Measurements from ENCODE around the gene RANBP3L. TPM values are rescaled to one million over a fixed set of nuclear protein-coding genes. Genes with fewer than 3 reads are reported as not detected.

The RANBP3L gene
- total RNA-seq, 2 donors from 2014 or later: 17.7 to 21.2 TPM

DNA sequence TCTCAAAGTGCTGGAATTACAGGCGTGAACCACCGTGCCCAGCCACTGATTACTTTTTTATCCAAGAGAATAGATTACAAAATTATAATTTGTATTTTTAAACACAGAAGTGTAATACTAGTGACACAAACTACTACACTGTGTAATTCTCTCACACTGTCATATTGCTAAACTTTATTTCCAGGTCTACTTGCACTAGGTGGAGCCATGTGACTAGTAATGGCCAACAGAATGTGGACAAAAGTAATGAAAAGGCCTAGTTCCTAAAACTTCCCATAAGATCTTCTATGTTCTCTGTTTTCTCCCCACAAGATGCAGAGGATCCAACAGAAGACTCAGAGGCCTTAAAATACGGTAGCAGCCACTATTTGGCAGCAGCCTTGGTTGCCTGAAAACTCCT is 87.3 kb downstream of the RANBP3L start:
- no peaks in the 10 kb centered on the region for H3K9me3 ChIP-seq
- H3K36me3 ChIP-seq: no peaks in the 10 kb centered on the region
- 87% methylated on average over 3 of the region's 3 CpGs for WGBS
- no peak overlapping the region for H3K27ac ChIP-seq
- DNase-seq (ENCODE audit: low spot score): no peak
- no peak for TF ChIP-seq POLR2A (IDR thresholded peaks at IDR 0.05)
- TF ChIP-seq, protein P1, sequence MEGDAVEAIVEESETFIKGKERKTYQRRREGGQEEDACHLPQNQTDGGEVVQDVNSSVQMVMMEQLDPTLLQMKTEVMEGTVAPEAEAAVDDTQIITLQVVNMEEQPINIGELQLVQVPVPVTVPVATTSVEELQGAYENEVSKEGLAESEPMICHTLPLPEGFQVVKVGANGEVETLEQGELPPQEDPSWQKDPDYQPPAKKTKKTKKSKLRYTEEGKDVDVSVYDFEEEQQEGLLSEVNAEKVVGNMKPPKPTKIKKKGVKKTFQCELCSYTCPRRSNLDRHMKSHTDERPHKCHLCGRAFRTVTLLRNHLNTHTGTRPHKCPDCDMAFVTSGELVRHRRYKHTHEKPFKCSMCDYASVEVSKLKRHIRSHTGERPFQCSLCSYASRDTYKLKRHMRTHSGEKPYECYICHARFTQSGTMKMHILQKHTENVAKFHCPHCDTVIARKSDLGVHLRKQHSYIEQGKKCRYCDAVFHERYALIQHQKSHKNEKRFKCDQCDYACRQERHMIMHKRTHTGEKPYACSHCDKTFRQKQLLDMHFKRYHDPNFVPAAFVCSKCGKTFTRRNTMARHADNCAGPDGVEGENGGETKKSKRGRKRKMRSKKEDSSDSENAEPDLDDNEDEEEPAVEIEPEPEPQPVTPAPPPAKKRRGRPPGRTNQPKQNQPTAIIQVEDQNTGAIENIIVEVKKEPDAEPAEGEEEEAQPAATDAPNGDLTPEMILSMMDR (IDR thresholded peaks at IDR 0.05): peak in 1 of 4 experiments; percentile 9
- no peak for TF ChIP-seq POLR2AphosphoS5 (IDR thresholded peaks at IDR 0.05)
- no peaks in the 10 kb centered on the region for H3K4me1 ChIP-seq (replicated peaks)
- intact Hi-C loops (cut with DNase I): no loop called here
- H3K4me3 ChIP-seq: no peak overlapping the region
- H3K27me3 ChIP-seq (replicated peaks; ENCODE audit: insufficient read depth): no peaks in the 10 kb centered on the region

GRCh38 chr5:36209664-36210063 is 92.0 kb downstream of the RANBP3L start:
- 94% methylated on average over 3 of the region's 3 CpGs for WGBS
- Histone ChIP-seq H3K27me3 (replicated peaks; ENCODE audit: insufficient read depth) (no peaks in the 10 kb centered on the region), H3K36me3 (no peaks in the 10 kb centered on the region), H3K27ac (no peak overlapping the region), H3K4me1 (replicated peaks) (no peaks in the 10 kb centered on the region), H3K4me3 (no peak overlapping the region), H3K9me3 (no peaks in the 10 kb centered on the region)
- TF ChIP-seq POLR2A (IDR thresholded peaks at IDR 0.05) (no peak), POLR2AphosphoS5 (IDR thresholded peaks at IDR 0.05) (no peak)
- TF ChIP-seq, protein P1 (IDR thresholded peaks at IDR 0.05): no peak
- intact Hi-C loops (cut with DNase I): no loop called here
- DNase-seq (ENCODE audit: low spot score): no peak

DNA sequence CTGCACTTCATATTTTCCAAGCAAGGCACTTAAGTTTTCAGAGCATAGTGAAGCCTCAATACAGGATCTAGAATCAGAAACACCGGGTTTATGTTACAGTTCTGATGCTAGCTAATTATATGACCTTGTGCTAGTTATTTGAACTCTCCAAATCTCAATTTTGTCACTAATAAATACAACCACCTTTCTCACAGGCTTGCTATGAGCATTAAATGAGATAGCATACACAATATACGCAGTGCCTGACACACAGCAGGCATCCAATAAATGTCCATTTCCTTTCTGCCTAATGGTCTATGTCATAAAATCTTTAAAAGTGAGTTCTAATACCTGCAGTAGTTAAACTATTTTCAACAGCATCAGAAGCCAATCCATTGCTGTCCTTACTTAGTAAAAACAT is 92.9 kb downstream of the RANBP3L start:
- no peak for DNase-seq (ENCODE audit: low spot score)
- Histone ChIP-seq H3K4me1 (replicated peaks) (no peaks in the 10 kb centered on the region), H3K9me3 (no peaks in the 10 kb centered on the region), H3K4me3 (no peak overlapping the region), H3K27me3 (replicated peaks; ENCODE audit: insufficient read depth) (no peaks in the 10 kb centered on the region), H3K36me3 (no peaks in the 10 kb centered on the region), H3K27ac (no peak overlapping the region)
- no peak for TF ChIP-seq POLR2AphosphoS5 (IDR thresholded peaks at IDR 0.05)
- TF ChIP-seq POLR2A (IDR thresholded peaks at IDR 0.05): no peak
- TF ChIP-seq, protein P1 (IDR thresholded peaks at IDR 0.05): no peak
- WGBS: 95% methylated on average over 2 of the region's 2 CpGs
- intact Hi-C loops (cut with DNase I): no loop called here

GRCh38 chr5:36206913-36207312 is 94.8 kb downstream of the RANBP3L start:
- TF ChIP-seq POLR2AphosphoS5 (IDR thresholded peaks at IDR 0.05) (no peak), POLR2A (IDR thresholded peaks at IDR 0.05) (no peak)
- TF ChIP-seq, protein P1 (IDR thresholded peaks at IDR 0.05): no peak
- no peak for DNase-seq (ENCODE audit: low spot score)
- Histone ChIP-seq H3K27ac (no peak overlapping the region), H3K9me3 (no peaks in the 10 kb centered on the region), H3K4me1 (replicated peaks) (no peaks in the 10 kb centered on the region), H3K36me3 (no peaks in the 10 kb centered on the region), H3K27me3 (replicated peaks; ENCODE audit: insufficient read depth) (no peaks in the 10 kb centered on the region), H3K4me3 (no peak overlapping the region)
- intact Hi-C loops (cut with DNase I): no loop called here

GRCh38 chr5:36205329-36205728 is 96.4 kb downstream of the RANBP3L start:
- no peaks in the 10 kb centered on the region for H3K36me3 ChIP-seq
- WGBS: 95% methylated on average over 2 of the region's 2 CpGs
- no peaks in the 10 kb centered on the region for H3K9me3 ChIP-seq
- TF ChIP-seq POLR2AphosphoS5 (IDR thresholded peaks at IDR 0.05) (no peak), POLR2A (IDR thresholded peaks at IDR 0.05) (no peak)
- TF ChIP-seq, protein P1 (IDR thresholded peaks at IDR 0.05): no peak
- H3K27me3 ChIP-seq (replicated peaks; ENCODE audit: insufficient read depth): no peaks in the 10 kb centered on the region
- no peaks in the 10 kb centered on the region for H3K4me1 ChIP-seq (replicated peaks)
- no peak overlapping the region for H3K4me3 ChIP-seq
- no peak for DNase-seq (ENCODE audit: low spot score)
- intact Hi-C loops (cut with DNase I): no loop called here
- no peak overlapping the region for H3K27ac ChIP-seq

Measured in prostate gland (tissue), 2 donors.